Measurements from ENCODE around the gene SYAP1.

- TF ChIP-seq CTCF (IDR thresholded peaks at IDR 0.05; ENCODE audit: low read depth, low read length, missing input control): no peak
- TF ChIP-seq JUND (IDR thresholded peaks at IDR 0.05): no peak
- no peak for TF ChIP-seq EGR1 (IDR thresholded peaks at IDR 0.05; ENCODE audit: low read depth in 2 of 2)
- TF ChIP-seq RXRA (IDR thresholded peaks at IDR 0.05): no peak
Measured at GRCh38 chrX:16788477-16788876, 69.1 kb downstream of the SYAP1 start.

Data from liver (tissue), 3 donors.